Measurements from ENCODE around the gene PSMD11. TPM values are rescaled to one million over a fixed set of nuclear protein-coding genes. Genes with fewer than 3 reads are reported as not detected.
"Not testable (repeated sequence)": the region's sequence is repeated elsewhere in the genome, so short reads cannot be mapped to it uniquely, and the experiment has no call there.

Gene PSMD11
- 10 to 100 TPM; 77.4 to 79.3 TPM for total RNA-seq
- long read RNA-seq, full-length matches to known transcripts = 190 of 215 reads
- long read RNA-seq, partial matches to known transcripts = 9 of 215 reads
- long read RNA-seq, other reads (novel, unspliced or antisense) = 16 of 215 reads

GRCh38 chr17:32444301-32445073 is at the start of gene PSMD11:
TSS of gene PSMD11 (plus strand) at chr17:32444510. CDS start at chr17:32444524, 14 bp downstream.
- intact Hi-C loops (cut with DNase I, micrococcal nuclease) = no loop called here
- peak; percentile 94 for ATAC-seq

GRCh38 chr17:32396343-32396742 is 48.0 kb upstream of the PSMD11 start:
- intact Hi-C loops (cut with DNase I, micrococcal nuclease) = no loop called here
- ATAC-seq (peak; percentile 94), DNase-seq (peak in 1 of 2 donors; percentile 14)

More at GRCh38 chr17:32444301-32445073, at the start of gene PSMD11:
- peak; percentile 97 to 98 for DNase-seq

GRCh38 chr17:32398946-32399345 is 45.4 kb upstream of the PSMD11 start:
- DNase-seq (no peak), ATAC-seq (no peak)
- intact Hi-C loops (cut with DNase I, micrococcal nuclease) = no loop called here

- ATAC-seq; intact Hi-C loops (cut with DNase I, micrococcal nuclease); DNase-seq: not testable (repeated sequence)
Observed at GRCh38 chr17:32410085-32410484, 34.2 kb upstream of the PSMD11 start.

- intact Hi-C loops (cut with DNase I, micrococcal nuclease) = no loop called here
- DNase-seq (no peak), ATAC-seq (no peak)
Observed at GRCh38 chr17:32426894-32427293, 17.4 kb upstream of the PSMD11 start.

GRCh38 chr17:32429598-32429997 is 14.7 kb upstream of the PSMD11 start:
- DNase-seq (no peak), ATAC-seq (no peak)
- intact Hi-C loops (cut with DNase I, micrococcal nuclease) = no loop called here

GRCh38 chr17:32440722-32441121 is 3.6 kb upstream of the PSMD11 start:
- DNase-seq (no peak), ATAC-seq (no peak)
- intact Hi-C loops (cut with DNase I, micrococcal nuclease) = no loop called here

GRCh38 chr17:32441886-32442285 is 2.4 kb upstream of the PSMD11 start:
- intact Hi-C loops (cut with DNase I, micrococcal nuclease) = no loop called here
- ATAC-seq (no peak), DNase-seq (no peak)

GRCh38 chr17:32443827-32444300 is 446 bp upstream of the PSMD11 start:
- peak; percentile 15 for ATAC-seq
- no peak for DNase-seq
- intact Hi-C loops (cut with DNase I, micrococcal nuclease) = no loop called here

- peak; percentile 57 for ATAC-seq
- intact Hi-C loops (cut with DNase I, micrococcal nuclease) = no loop called here
- DNase-seq = peak in 1 of 2 donors; percentile 34
Observed at GRCh38 chr17:32445074-32445415, 735 bp downstream of the PSMD11 start.

GRCh38 chr17:32445497-32445896 is 1.2 kb downstream of the PSMD11 start:
- intact Hi-C loops (cut with DNase I, micrococcal nuclease) = no loop called here
- no peak for DNase-seq
- ATAC-seq = no peak

GRCh38 chr17:32445971-32446370 is 1.7 kb downstream of the PSMD11 start:
- intact Hi-C loops (cut with DNase I, micrococcal nuclease) = no loop called here
- DNase-seq (no peak), ATAC-seq (no peak)

GRCh38 chr17:32446949-32447348 is 2.6 kb downstream of the PSMD11 start:
- DNase-seq (no peak), ATAC-seq (no peak)
- intact Hi-C loops (cut with DNase I, micrococcal nuclease) = no loop called here

GRCh38 chr17:32449963-32450362 is 5.7 kb downstream of the PSMD11 start:
- ATAC-seq = no peak
- intact Hi-C loops (cut with DNase I, micrococcal nuclease) = no loop called here

GRCh38 chr17:32450379-32450778 is 6.1 kb downstream of the PSMD11 start:
- ATAC-seq (peak; percentile 84), DNase-seq (peak; percentile 37 to 43)
- intact Hi-C loops (cut with DNase I, micrococcal nuclease) = not testable (repeated sequence)

More at GRCh38 chr17:32449963-32450362, 5.7 kb downstream of the PSMD11 start:
- DNase-seq = no peak

GRCh38 chr17:32451879-32452278 is 7.6 kb downstream of the PSMD11 start:
- DNase-seq (no peak), ATAC-seq (no peak)
- intact Hi-C loops (cut with DNase I, micrococcal nuclease) = no loop called here

- no peak for DNase-seq
- ATAC-seq = no peak
- intact Hi-C loops (cut with DNase I, micrococcal nuclease) = no loop called here
Observed at GRCh38 chr17:32452281-32452680, 8.0 kb downstream of the PSMD11 start.

GRCh38 chr17:32453370-32453769 is 9.1 kb downstream of the PSMD11 start:
- ATAC-seq (no peak), DNase-seq (no peak)
- intact Hi-C loops (cut with DNase I, micrococcal nuclease) = no loop called here

GRCh38 chr17:32458371-32458770 is 14.1 kb downstream of the PSMD11 start:
- DNase-seq = no peak
- ATAC-seq = peak; percentile 95
- intact Hi-C loops (cut with DNase I, micrococcal nuclease) = no loop called here

GRCh38 chr17:32460054-32460453 is 15.7 kb downstream of the PSMD11 start:
- no peak for DNase-seq
- intact Hi-C loops (cut with DNase I, micrococcal nuclease) = no loop called here
- no peak for ATAC-seq

GRCh38 chr17:32461498-32461852 is 17.2 kb downstream of the PSMD11 start:
- intact Hi-C loops (cut with DNase I, micrococcal nuclease) = no loop called here
- DNase-seq (no peak), ATAC-seq (no peak)

All from left colon (tissue), 2 donors.